Suprapubic skin (tissue), 4 donors: Measurements from ENCODE around the gene UBTD1. TPM values are rescaled to one million over a fixed set of nuclear protein-coding genes. Genes with fewer than 3 reads are reported as not detected.
"Not testable (repeated sequence)": the region's sequence is repeated elsewhere in the genome, so short reads cannot be mapped to it uniquely, and the experiment has no call there.

Source experiments
- DNase-seq, 2 donors: peaks; one replicate each; pipeline ENCODE4 v3.0.0-alpha.2; 2019; ENCODE audit warnings: low spot score in 2 of 2
- H3K27ac ChIP-seq: fragments of 200-600 bp; sonication (generic); one replicate; pipeline ENCODE4 v1.5.1; 2019
- H3K27me3 ChIP-seq: fragments of 200-600 bp; sonication (generic); one replicate; pipeline ENCODE4 v1.5.1; 2019
- H3K36me3 ChIP-seq: fragments of 200-600 bp; sonication (generic); one replicate; pipeline ENCODE4 v1.5.1; 2019
- H3K4me1 ChIP-seq: fragments of 200-600 bp; sonication (generic); one replicate; pipeline ENCODE4 v1.5.1; 2019
- H3K4me3 ChIP-seq: fragments of 200-600 bp; sonication (generic); one replicate; pipeline ENCODE4 v1.5.1; 2019; ENCODE audit warnings: mild to moderate bottlenecking
- H3K9me3 ChIP-seq: fragments of 200-600 bp; sonication (generic); one replicate; pipeline ENCODE4 v1.5.1; 2019
- EP300 ChIP-seq: sonication (generic); formaldehyde crosslinking; IDR thresholded peaks from one replicate; pipeline ENCODE4 v1.6.1; 2017; ENCODE audit warnings: antibody characterized with exemption
- POLR2A ChIP-seq, 2 donors: fragments of 450-650 bp; IDR thresholded peaks; one replicate each; pipeline ENCODE4 v1.6.1; 2017; ENCODE audit warnings: antibody characterized with exemption in 2 of 2, mild to moderate bottlenecking in 2 of 2, moderate library complexity in 2 of 2
- POLR2AphosphoS5 ChIP-seq, 3 donors: sonication (generic); formaldehyde crosslinking; IDR thresholded peaks; one replicate each; pipeline ENCODE4 v1.6.1; 2017; ENCODE audit warnings: antibody characterized with exemption in 3 of 3
- WGBS: methylation state at CpG from one replicate; pipeline ENCODE4 v1.1.5; 2018; 5-methylcytosine and 5-hydroxymethylcytosine counted together
- total RNA-seq, 4 donors: library from RNA; depleted of rRNA; stranded (reverse); fragments of >200 nt; gene quantifications; one replicate each; pipeline ENCODE4 v1.1.0, GENCODE V29; 2016
- TF ChIP-seq, protein P1 (sequence below), 2 donors: fragments of 200-600 bp in 1 of 2; fragments of 450-650 bp in 1 of 2; sonication (generic) in 1 of 2; IDR thresholded peaks; one replicate each; pipeline ENCODE4 v1.5.1; 2016 to 2019; ENCODE audit warnings: antibody characterized with exemption in 2 of 2, mild to moderate bottlenecking in 1 of 2, moderate library complexity in 1 of 2

UBTD1 gene
- total RNA-seq, 4 donors from 2014 or later = 15.2 to 50.8 (median 36.4) TPM

DNA sequence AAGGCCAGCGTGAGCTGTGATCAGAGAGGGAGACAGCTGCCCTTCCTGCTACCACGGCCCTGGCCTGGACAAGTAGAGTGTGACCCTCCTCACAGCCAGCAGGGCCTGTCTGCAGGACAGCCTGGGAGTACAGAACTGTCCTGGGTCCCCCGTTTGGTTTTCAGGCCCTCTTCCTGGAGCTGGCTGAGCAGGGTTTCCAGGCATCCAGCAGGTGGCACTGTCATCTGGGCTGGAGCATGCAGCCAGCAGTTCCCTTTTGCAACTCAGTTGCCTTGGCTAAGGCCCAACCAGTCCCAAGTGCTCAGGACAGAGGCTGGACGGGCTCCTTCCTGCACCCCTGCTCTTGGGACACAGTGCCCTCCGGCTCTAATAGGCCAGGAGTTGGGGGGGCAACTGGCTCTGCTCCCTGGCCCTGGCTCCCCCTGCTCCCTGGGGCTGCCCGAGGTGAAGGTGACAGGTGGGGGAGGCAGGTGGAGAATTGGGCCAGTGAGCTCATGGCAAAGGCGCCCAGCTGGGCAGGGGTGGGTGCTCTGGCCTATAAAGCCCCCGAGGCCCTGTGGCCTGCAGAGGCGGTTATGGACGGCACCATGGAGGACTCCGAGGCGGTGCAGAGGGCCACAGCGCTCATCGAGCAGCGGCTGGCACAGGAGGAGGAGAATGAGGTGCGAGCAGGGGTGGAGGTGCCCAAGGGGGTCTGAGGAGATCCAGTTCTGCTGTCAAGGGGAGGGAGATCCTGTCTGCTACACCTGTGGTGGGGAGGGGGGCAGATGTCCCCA lies 73.7 kb downstream of the UBTD1 start, which contains the start of gene ANKRD2:
Gene ANKRD2, plus strand, starts transcription at position 566 of the 776 bp plus-strand sequence. Its CDS starts 10 bp downstream, at position 576.
- Histone ChIP-seq H3K36me3 (peaks cover 25% of the 10 kb centered on the region), H3K4me3 (no peak within 1 kb of the TSS), H3K4me1 (peaks cover 49% of the 10 kb centered on the region), H3K9me3 (no peaks in the 10 kb centered on the region), H3K27me3 (no peaks in the 10 kb centered on the region), H3K27ac (peak within 1 kb of the TSS; percentile 86)
- WGBS = 61% methylated on average over 7 of the region's 16 CpGs
- DNase-seq = peak in 1 of 2 donors; percentile 86
- TF ChIP-seq POLR2AphosphoS5 (IDR thresholded peaks at IDR 0.05) = no peak
- TF ChIP-seq, protein P1, sequence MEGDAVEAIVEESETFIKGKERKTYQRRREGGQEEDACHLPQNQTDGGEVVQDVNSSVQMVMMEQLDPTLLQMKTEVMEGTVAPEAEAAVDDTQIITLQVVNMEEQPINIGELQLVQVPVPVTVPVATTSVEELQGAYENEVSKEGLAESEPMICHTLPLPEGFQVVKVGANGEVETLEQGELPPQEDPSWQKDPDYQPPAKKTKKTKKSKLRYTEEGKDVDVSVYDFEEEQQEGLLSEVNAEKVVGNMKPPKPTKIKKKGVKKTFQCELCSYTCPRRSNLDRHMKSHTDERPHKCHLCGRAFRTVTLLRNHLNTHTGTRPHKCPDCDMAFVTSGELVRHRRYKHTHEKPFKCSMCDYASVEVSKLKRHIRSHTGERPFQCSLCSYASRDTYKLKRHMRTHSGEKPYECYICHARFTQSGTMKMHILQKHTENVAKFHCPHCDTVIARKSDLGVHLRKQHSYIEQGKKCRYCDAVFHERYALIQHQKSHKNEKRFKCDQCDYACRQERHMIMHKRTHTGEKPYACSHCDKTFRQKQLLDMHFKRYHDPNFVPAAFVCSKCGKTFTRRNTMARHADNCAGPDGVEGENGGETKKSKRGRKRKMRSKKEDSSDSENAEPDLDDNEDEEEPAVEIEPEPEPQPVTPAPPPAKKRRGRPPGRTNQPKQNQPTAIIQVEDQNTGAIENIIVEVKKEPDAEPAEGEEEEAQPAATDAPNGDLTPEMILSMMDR (IDR thresholded peaks at IDR 0.05) = peak; percentile 55 to 84
- no peak for TF ChIP-seq EP300
- no peak for TF ChIP-seq POLR2A (IDR thresholded peaks at IDR 0.05)

DNA sequence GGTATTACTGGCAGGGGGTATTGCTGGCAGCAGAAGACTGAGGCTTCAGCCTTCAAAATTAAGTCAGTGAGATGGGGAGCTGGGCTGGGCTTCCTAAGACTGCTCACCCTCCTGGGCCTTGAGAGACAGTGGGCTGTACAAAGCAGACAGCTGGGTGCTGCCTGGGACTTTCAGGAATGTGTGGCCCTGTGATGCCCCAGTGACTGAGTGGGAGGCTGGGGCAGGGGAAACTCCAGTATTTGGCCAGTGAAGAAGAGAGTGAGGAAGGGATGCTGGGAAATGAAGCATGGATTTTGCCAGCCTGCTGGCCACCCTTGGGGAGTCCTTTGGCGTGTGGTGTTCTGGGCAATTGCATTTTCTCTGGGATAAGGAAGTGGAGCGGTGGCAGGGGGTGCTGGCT lies 74.3 kb downstream of the UBTD1 start:
- no peaks in the 10 kb centered on the region for H3K9me3 ChIP-seq

DNA sequence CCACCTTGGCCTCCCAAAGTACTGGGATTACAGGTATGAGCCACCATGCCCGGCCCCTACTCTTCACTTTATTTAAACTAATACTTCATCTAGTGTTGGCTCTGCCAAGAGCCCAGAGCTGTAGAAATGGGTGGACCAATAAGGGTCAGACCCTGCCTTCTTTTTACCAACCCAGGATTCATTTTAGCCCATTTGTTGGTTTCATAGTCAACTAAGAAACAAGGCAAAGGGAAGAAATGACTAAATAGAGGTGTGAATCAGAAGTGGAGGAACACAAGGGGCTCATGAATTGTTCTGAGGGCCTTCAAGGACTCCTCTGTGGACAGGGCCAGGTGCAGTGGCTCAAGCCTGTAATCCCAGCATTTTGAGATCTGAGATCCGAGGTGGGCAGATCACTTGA lies 74.9 kb downstream of the UBTD1 start:
- peaks cover 21% of the 10 kb centered on the region for H3K36me3 ChIP-seq
- H3K9me3 ChIP-seq = no peaks in the 10 kb centered on the region
- 93% methylated on average over 2 of the region's 2 CpGs for WGBS
- no peak overlapping the region for H3K4me3 ChIP-seq
- TF ChIP-seq POLR2A (IDR thresholded peaks at IDR 0.05) (no peak), POLR2AphosphoS5 (IDR thresholded peaks at IDR 0.05) (no peak), EP300 (no peak)
- TF ChIP-seq, protein P1 (IDR thresholded peaks at IDR 0.05) = no peak
- H3K27me3 ChIP-seq = no peaks in the 10 kb centered on the region
- no peak overlapping the region for H3K27ac ChIP-seq
- peaks cover 49% of the 10 kb centered on the region for H3K4me1 ChIP-seq
- DNase-seq = no peak

More for the DNA sequence above, 74.3 kb downstream of the UBTD1 start:
- no peak for DNase-seq
- WGBS = 96% methylated on average over 2 of the region's 2 CpGs
- H3K36me3 ChIP-seq = peaks cover 22% of the 10 kb centered on the region
- peak overlapping the region; percentile 86 for H3K27ac ChIP-seq
- no peaks in the 10 kb centered on the region for H3K27me3 ChIP-seq
- no peak for TF ChIP-seq POLR2A (IDR thresholded peaks at IDR 0.05)
- TF ChIP-seq EP300 = no peak
- TF ChIP-seq, protein P1 (IDR thresholded peaks at IDR 0.05) = no peak
- no peak for TF ChIP-seq POLR2AphosphoS5 (IDR thresholded peaks at IDR 0.05)
- no peak overlapping the region for H3K4me3 ChIP-seq
- peaks cover 49% of the 10 kb centered on the region for H3K4me1 ChIP-seq

DNA sequence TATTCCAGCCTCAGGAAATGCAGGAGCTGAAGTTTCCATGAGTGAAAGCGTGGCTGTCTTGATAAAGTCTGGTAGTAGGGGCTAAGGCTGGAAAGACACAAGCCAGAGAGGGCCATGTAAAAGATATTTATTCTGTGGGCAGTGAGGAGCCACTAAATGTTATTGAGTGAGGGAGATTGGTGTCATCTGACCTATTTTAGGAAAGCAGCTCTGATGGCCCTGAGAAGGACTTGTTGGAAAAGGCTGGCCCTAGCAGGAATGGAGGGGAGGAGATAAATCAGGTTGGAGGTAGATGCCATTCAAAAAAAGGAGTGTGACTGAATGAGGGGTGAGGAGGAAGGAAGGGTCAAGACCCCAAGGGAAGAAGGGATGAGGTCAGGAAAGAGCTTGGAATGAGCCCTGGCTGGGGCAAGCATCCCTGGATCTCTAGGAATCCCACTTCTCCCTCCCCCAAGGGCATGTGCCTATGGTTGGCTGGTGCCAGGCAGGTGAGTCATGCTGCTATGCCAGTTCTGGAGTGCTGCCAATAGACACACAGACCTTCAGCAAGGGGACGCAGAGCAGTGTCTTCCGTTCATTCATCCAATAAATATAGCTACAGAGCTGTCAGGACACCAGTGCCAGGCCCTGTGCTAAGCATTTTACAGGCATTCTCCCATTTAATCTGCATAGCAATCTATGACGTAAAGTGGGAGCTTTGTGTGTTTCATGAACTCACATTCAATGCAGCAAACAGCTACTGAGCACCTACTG lies 75.8 kb downstream of the UBTD1 start:
- DNase-seq = no peak
- Histone ChIP-seq H3K27ac (no peak overlapping the region), H3K9me3 (no peaks in the 10 kb centered on the region), H3K27me3 (no peaks in the 10 kb centered on the region), H3K4me3 (no peak overlapping the region), H3K4me1 (peaks cover 49% of the 10 kb centered on the region), H3K36me3 (peaks cover 13% of the 10 kb centered on the region)
- peak; percentile 85 for TF ChIP-seq EP300
- no peak for TF ChIP-seq POLR2AphosphoS5 (IDR thresholded peaks at IDR 0.05)
- WGBS = 51% methylated on average over 4 of the region's 4 CpGs

DNA sequence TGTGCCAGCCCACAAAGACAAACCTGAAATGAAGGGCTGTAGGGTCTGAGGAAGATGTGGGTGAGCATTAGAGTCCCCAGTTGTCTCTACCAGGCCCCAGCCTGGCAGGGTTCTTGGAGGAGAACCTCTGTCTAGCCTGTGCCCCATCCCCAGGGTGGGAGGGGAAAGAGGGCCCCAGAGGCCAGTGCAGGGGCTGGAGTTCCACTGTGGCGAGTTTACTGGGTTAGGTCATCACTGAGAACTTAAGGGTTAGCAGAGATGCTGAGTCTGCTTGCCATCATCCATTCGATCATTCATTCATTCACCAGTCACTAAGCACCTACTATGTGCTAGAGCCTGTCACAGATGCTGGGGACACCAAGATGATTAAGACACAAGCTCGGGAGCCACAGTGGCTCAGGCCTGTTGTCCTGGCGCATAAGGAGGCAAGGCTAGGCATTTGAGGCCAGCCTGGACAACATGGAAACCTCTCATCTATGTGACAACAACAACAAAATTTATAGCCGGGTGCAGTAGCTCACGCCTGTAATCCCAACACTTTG lies 76.5 kb downstream of the UBTD1 start:
- Histone ChIP-seq H3K4me3 (no peak overlapping the region), H3K4me1 (peaks cover 44% of the 10 kb centered on the region), H3K27me3 (no peaks in the 10 kb centered on the region), H3K9me3 (no peaks in the 10 kb centered on the region), H3K27ac (no peak overlapping the region), H3K36me3 (peaks cover 8% of the 10 kb centered on the region)
- 88% methylated on average over 4 of the region's 6 CpGs for WGBS
- no peak for DNase-seq
- no peak for TF ChIP-seq POLR2AphosphoS5 (IDR thresholded peaks at IDR 0.05)
- TF ChIP-seq, protein P1 (IDR thresholded peaks at IDR 0.05) = no peak

DNA sequence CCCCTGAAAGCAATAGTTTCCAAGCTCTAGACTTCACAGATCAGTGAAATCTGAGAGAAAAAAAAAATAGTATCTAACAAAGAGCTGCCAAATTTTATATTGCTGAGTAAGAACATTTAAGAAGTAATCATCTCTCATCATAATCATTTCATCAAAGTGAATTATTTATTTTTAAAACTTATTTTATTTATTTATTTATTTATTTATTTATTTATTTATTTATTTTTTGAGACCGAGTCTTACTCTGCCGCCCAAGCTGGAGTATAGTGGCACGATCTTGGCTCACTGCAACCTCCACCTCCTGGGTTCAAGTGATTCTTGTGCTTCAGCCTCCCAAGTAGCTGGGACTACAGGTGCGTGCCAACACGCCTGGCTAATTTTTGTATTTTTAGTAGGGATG lies 77.8 kb downstream of the UBTD1 start:
- H3K4me3 ChIP-seq, H3K36me3 ChIP-seq, DNase-seq, H3K27ac ChIP-seq, H3K27me3 ChIP-seq, H3K9me3 ChIP-seq: not testable (repeated sequence)
- 75% methylated on average over 5 of the region's 5 CpGs for WGBS
- peaks cover 31% of the 10 kb centered on the region for H3K4me1 ChIP-seq
